Ovary (tissue), 9 donors: ENCODE measurements around the gene UGT1A4. TPM values are rescaled to one million over a fixed set of nuclear protein-coding genes. Genes with fewer than 3 reads are reported as not detected.
A peak's percentile ranks its signal among the peaks of the same experiment; 100 is the strongest.

ENCODE experiments used
- DNase-seq, 5 donors: peaks; one replicate each; pipeline ENCODE4 v3.0.0-alpha.2; 2019 to 2020
- H3K27ac ChIP-seq, 2 donors: fragments of 200-600 bp; one replicate each; pipeline versions ENCODE4 v1.5.1 to v1.8.0; 2019 to 2022
- H3K27me3 ChIP-seq: fragments of 200-600 bp; one replicate; pipeline ENCODE4 v1.8.0; 2022
- H3K36me3 ChIP-seq: fragments of 200-600 bp; sonication (generic); one replicate; pipeline ENCODE4 v1.5.1; 2019
- H3K4me1 ChIP-seq: one replicate; pipeline ENCODE4 v1.8.1; 2013; ENCODE audit warnings: mild to moderate bottlenecking, moderate library complexity; ENCODE audit not compliant: insufficient read depth
- H3K4me3 ChIP-seq: fragments of 200-600 bp; sonication (generic); one replicate; pipeline ENCODE4 v1.5.1; 2017
- H3K9me3 ChIP-seq, 2 donors: fragments of 200-600 bp in 1 of 2; sonication (generic) in 1 of 2; one replicate each; pipeline versions ENCODE4 v1.5.1 to v1.8.1; 2013 to 2019; ENCODE audit warnings: mild to moderate bottlenecking in 1 of 2, moderate library complexity in 1 of 2
- CTCF ChIP-seq, 3 donors: fragments of 450-650 bp in 2 of 3; fragments of 200-600 bp in 1 of 3; IDR thresholded peaks; one replicate each; pipeline versions ENCODE4 v1.5.1 to v1.8.0; 2016 to 2022; ENCODE audit warnings: antibody characterized with exemption in 3 of 3, mild to moderate bottlenecking in 1 of 3
- EP300 ChIP-seq: sonication (generic); formaldehyde crosslinking; IDR thresholded peaks from one replicate; pipeline ENCODE4 v1.6.1; 2017; ENCODE audit warnings: antibody characterized with exemption
- POLR2A ChIP-seq: fragments of 450-650 bp; IDR thresholded peaks from one replicate; pipeline ENCODE4 v1.6.1; 2017; ENCODE audit warnings: antibody characterized with exemption, mild to moderate bottlenecking, moderate library complexity
- WGBS, 3 donors: extraction: QIAGEN DNeasy Blood & Tissue Kit in 1 of 3; methylation state at CpG; one replicate each; pipeline versions ENCODE4 v1.1.5 to v1.1.7; 2013 to 2017; 5-methylcytosine and 5-hydroxymethylcytosine counted together
- intact Hi-C, 4 donors: fragments of 100-400 bp; cut with DNase I; formaldehyde crosslinking; loops; one replicate each; pipeline versions ENCODE4 v1.11.0 to v1.15.1; 2022 to 2023
- polyA plus RNA-seq, 2 donors: library from polyadenylated mRNA; stranded (reverse); fragments of 200-250 nt in 1 of 2; fragments of 350-450 nt in 1 of 2; fragmentation: Illumina TruSeq in 1 of 2; extraction: RNeasy Lipid Tissue Mini Kit (QIAGEN cat#74804) in 1 of 2; gene quantifications; one replicate each; pipeline ENCODE4 v1.2.3, GENCODE V29; 2013 to 2014
- total RNA-seq, 7 donors: library from RNA; depleted of rRNA in 2 of 7; stranded (reverse); fragments of >200 nt in 2 of 7; fragmentation: NEBNext Ultra II Directional in 3 of 7; extraction: Animal tissue kit (Norgen Biotek cat#: 25700) in 3 of 7; gene quantifications; one replicate each; pipeline versions ENCODE4 v1.1.0 to v1.2.4, GENCODE V29; 2016 to 2023
- donor health status: DM: no; HTN: no; CAD: no; lungs with moderate emphysema.
- donor health status: DM: no; HTN: no; CAD: no.
- donor health status: Bipolar disorder and iron deficiency.
- donor health status: DM: yes; HTN: yes; CAD: no.
- donor health status: DM: no; HTN: no; CAD: no.
- donor health status: DM: yes; HTN: yes; CAD: no.

Gene UGT1A4
- total and polyA plus RNA-seq, 9 donors = 0.11 to 0.36 TPM; not detected in 7

- H3K27me3 ChIP-seq = no peaks in the 10 kb centered on the region
- no peaks in the 10 kb centered on the region for H3K4me1 ChIP-seq
- no peaks in the 10 kb centered on the region for H3K36me3 ChIP-seq
- no peaks in the 10 kb centered on the region for H3K9me3 ChIP-seq
- peak in 1 of 5 donors; percentile 14 for DNase-seq
- WGBS, 3 donors = 52 to 66% (median 59%) methylated on average over 2 of the region's 2 CpGs
- no peak for TF ChIP-seq POLR2A
- H3K4me3 ChIP-seq = no peak overlapping the region
- no peak overlapping the region for H3K27ac ChIP-seq
- intact Hi-C loops = no loop called here
Measured at GRCh38 chr2:233803292-233803911, 84.9 kb downstream of the UGT1A4 start.

- Histone ChIP-seq H3K36me3 (no peaks in the 10 kb centered on the region), H3K27me3 (no peaks in the 10 kb centered on the region), H3K4me3 (no peak overlapping the region), H3K4me1 (no peaks in the 10 kb centered on the region), H3K27ac (no peak overlapping the region), H3K9me3 (no peaks in the 10 kb centered on the region)
- DNase-seq = no peak
- 59 to 73% (median 60%) methylated on average over 8 of the region's 8 CpGs for WGBS, 3 donors
- TF ChIP-seq EP300 (no peak), CTCF (IDR thresholded peaks at IDR 0.05) (no peak), POLR2A (no peak)
- intact Hi-C loops = no loop called here
Measured at GRCh38 chr2:233803994-233804393, 85.5 kb downstream of the UGT1A4 start.

GRCh38 chr2:233807215-233807865 lies 88.8 kb downstream of the UGT1A4 start:
- DNase-seq = peak in 2 of 5 donors; percentile 5 to 22
- no peaks in the 10 kb centered on the region for H3K4me1 ChIP-seq
- no peak overlapping the region for H3K27ac ChIP-seq
- H3K9me3 ChIP-seq = no peaks in the 10 kb centered on the region
- no peaks in the 10 kb centered on the region for H3K36me3 ChIP-seq
- H3K4me3 ChIP-seq = no peak overlapping the region
- intact Hi-C loops = no loop called here
- H3K27me3 ChIP-seq = no peaks in the 10 kb centered on the region
- WGBS, 3 donors = 71 to 80% (median 73%) methylated on average over 12 of the region's 12 CpGs
- TF ChIP-seq CTCF (IDR thresholded peaks at IDR 0.05) (no peak), EP300 (no peak), POLR2A (no peak)

GRCh38 chr2:233807966-233808935 lies 89.7 kb downstream of the UGT1A4 start:
- Histone ChIP-seq H3K27me3 (no peaks in the 10 kb centered on the region), H3K4me3 (no peak overlapping the region), H3K4me1 (no peaks in the 10 kb centered on the region), H3K9me3 (no peaks in the 10 kb centered on the region), H3K36me3 (no peaks in the 10 kb centered on the region), H3K27ac (no peak overlapping the region)
- TF ChIP-seq CTCF (IDR thresholded peaks at IDR 0.05) = no peak
- no peak for TF ChIP-seq EP300
- no peak for TF ChIP-seq POLR2A
- intact Hi-C loops = no loop called here
- 61 to 76% (median 68%) methylated on average over 10 of the region's 10 CpGs for WGBS, 3 donors
- DNase-seq = peak in 1 of 5 donors; percentile 10
